NCI-H510A (cell line): ENCODE data around the gene IFNK.

ENCODE experiments used
- DNase-seq: peaks from one replicate; lab custom pipeline; 2025; lab: John Stamatoyannopoulos, UW

IFNK gene

DNA sequence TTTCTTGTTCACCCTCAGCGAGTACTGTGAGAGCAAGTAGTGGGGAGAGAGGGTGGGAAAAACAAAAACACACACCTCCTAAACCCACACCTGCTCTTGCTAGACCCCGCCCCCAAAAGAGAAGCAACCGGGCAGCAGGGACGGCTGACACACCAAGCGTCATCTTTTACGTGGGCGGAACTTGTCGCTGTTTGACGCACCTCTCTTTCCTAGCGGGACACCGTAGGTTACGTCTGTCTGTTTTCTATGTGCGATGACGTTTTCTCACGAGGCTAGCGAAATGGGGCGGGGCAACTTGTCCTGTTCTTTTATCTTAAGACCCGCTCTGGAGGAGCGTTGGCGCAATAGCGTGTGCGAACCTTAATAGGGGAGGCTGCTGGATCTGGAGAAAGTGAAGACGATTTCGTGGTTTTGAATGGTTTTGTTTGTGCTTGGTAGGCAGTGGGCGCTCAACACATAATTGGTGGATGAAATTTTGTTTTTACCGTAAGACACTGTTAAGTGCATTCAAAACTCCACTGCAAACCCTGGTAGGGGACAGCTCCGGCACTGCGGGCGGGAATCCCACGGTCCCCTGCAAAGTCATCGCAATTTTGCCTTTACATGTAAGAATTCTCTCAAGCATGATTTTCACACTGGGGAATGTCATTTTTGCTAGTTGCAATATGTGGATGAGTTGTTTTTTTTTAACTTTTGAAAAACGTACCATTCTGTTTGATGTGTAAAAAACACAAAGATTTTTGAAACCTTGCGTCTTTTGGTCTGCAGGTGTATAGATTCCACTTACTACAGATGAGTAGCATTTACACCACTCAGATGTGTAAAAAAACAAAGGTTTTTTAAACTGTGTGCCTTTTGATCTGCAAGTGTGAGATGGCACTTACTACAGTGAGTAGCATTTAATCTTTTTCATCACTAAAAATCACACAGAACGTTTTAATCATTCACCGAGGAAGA is 49.8 kb downstream of the IFNK start:
- peak; percentile 94 for DNase-seq
